Head of caudate nucleus (tissue), 42 donors: ENCODE data around the gene CALCOCO2.

Experiments
- DNase-seq, 42 donors: peaks; one replicate each; pipeline versions ENCODE4 v3.0.0 to v3.0.0-alpha.2; 2020 to 2021; ENCODE audit warnings: mixed read lengths in 7 of 42
- intact Hi-C: fragments of 100-400 bp; cut with DNase I; formaldehyde crosslinking; loops from one replicate; pipeline ENCODE4 v1.15.0; 2022

CALCOCO2 gene

GRCh38 chr17:48907713-48908046, 76.8 kb downstream of the CALCOCO2 start:
- intact Hi-C loops, result loop anchor here (1.0 to 2.0 kb wide), 2 partner anchors 15 to 37 kb away; partner anchors contain the start of genes ATP5MC1 and SNF8
- DNase-seq, result no peak

GRCh38 chr17:48908047-48908843, 77.4 kb downstream of the CALCOCO2 start, which contains the start of gene UBE2Z:
Gene UBE2Z (plus strand): TSS chr17:48908407. CDS start chr17:48908504, 97 bp downstream.
- intact Hi-C loops, result loop anchor here (1.0 to 2.0 kb wide), 2 partner anchors 16 to 37 kb away; partner anchors contain the start of genes ATP5MC1 and SNF8

GRCh38 chr17:48908853-48909394, 78.1 kb downstream of the CALCOCO2 start:
- intact Hi-C loops, result loop anchor here (1.0 to 2.0 kb wide), 2 partner anchors 17 to 36 kb away; partner anchors contain the start of genes ATP5MC1 and SNF8
- peak in 41 of 42 donors; percentile 11 to 74 (median 46) for DNase-seq

More at GRCh38 chr17:48908047-48908843, 77.4 kb downstream of the CALCOCO2 start, which contains the start of gene UBE2Z:
- DNase-seq, result peak; percentile 83 to 98 (median 95)

- no peak for DNase-seq
- intact Hi-C loops, result loop anchor here (2.0 kb wide), 1 partner anchor 35 kb away; the partner anchor contains the start of gene SNF8
Measured at GRCh38 chr17:48909783-48910182, 78.9 kb downstream of the CALCOCO2 start.

GRCh38 chr17:48910370-48910769, 79.5 kb downstream of the CALCOCO2 start:
- intact Hi-C loops, result no loop called here
- DNase-seq, result peak in 24 of 42 donors; percentile 3 to 80 (median 40)

- no peak for DNase-seq
- intact Hi-C loops, result no loop called here
Measured at GRCh38 chr17:48912476-48912875, 81.6 kb downstream of the CALCOCO2 start.
